Adipocyte (in vitro differentiated cells): ENCODE results near the gene ACYP2.
"Not testable (repeated sequence)": the region's sequence is repeated elsewhere in the genome, so short reads cannot be mapped to it uniquely, and the experiment has no call there.

Source experiments
- DNase-seq: peaks from one replicate; pipeline ENCODE4 v3.0.0-alpha.2; 2015; ENCODE audit warnings: low read depth
- H3K27me3 ChIP-seq: replicated peaks from 2 replicates; pipeline ENCODE4 v1.7.0; 2013; ENCODE audit warnings: mild to moderate bottlenecking, low read length, moderate library complexity; ENCODE audit not compliant: control insufficient read depth, insufficient read depth
- H3K36me3 ChIP-seq: 2 replicates; pipeline ENCODE4 v1.7.0; 2013; ENCODE audit warnings: low read length, mild to moderate bottlenecking, moderate library complexity; ENCODE audit not compliant: control insufficient read depth, insufficient read depth, severe bottlenecking
- H3K4me1 ChIP-seq: 2 replicates; pipeline ENCODE4 v1.7.0; 2013; ENCODE audit warnings: mild to moderate bottlenecking, low read length, moderate library complexity; ENCODE audit not compliant: control insufficient read depth, insufficient read depth
- H3K4me3 ChIP-seq: 2 replicates; pipeline ENCODE4 v1.7.0; 2013; ENCODE audit warnings: mild to moderate bottlenecking, low read length, moderate library complexity
- H3K9ac ChIP-seq: 2 replicates; pipeline ENCODE4 v1.7.0; 2013; ENCODE audit warnings: mild to moderate bottlenecking, low read length, moderate library complexity
- H3K9me3 ChIP-seq: 2 replicates; pipeline ENCODE4 v1.7.0; 2013; ENCODE audit warnings: mild to moderate bottlenecking, low read length, moderate library complexity; ENCODE audit not compliant: control insufficient read depth

The ACYP2 gene

GRCh38 chr2:54310961-54311360 lies 195.5 kb downstream of the ACYP2 start:
- no peak for DNase-seq
- Histone ChIP-seq H3K36me3 (no peaks in the 10 kb centered on the region), H3K9me3 (peaks cover 4% of the 10 kb centered on the region), H3K27me3 (no peaks in the 10 kb centered on the region), H3K4me3 (no peak overlapping the region), H3K9ac (no peak overlapping the region), H3K4me1 (peaks cover 8% of the 10 kb centered on the region)

- no peak for DNase-seq
- Histone ChIP-seq H3K9me3 (peaks cover 11% of the 10 kb centered on the region), H3K36me3 (no peaks in the 10 kb centered on the region), H3K4me3 (no peak overlapping the region), H3K4me1 (peaks cover 8% of the 10 kb centered on the region), H3K27me3 (no peaks in the 10 kb centered on the region), H3K9ac (no peak overlapping the region)
Measured at GRCh38 chr2:54313147-54313546, 197.7 kb downstream of the ACYP2 start.

GRCh38 chr2:54317973-54318372 lies 202.6 kb downstream of the ACYP2 start:
- DNase-seq, result no peak

GRCh38 chr2:54318821-54319220 lies 203.4 kb downstream of the ACYP2 start:
- Histone ChIP-seq H3K36me3 (no peaks in the 10 kb centered on the region), H3K4me1 (peaks cover 7% of the 10 kb centered on the region), H3K4me3 (no peak overlapping the region), H3K9me3 (peaks cover 11% of the 10 kb centered on the region), H3K27me3 (no peaks in the 10 kb centered on the region), H3K9ac (no peak overlapping the region)
- no peak for DNase-seq

More at GRCh38 chr2:54317973-54318372, 202.6 kb downstream of the ACYP2 start:
- H3K4me3 ChIP-seq, result no peak overlapping the region
- H3K4me1 ChIP-seq, result peaks cover 7% of the 10 kb centered on the region
- H3K9ac ChIP-seq, result no peak overlapping the region
- peaks cover 11% of the 10 kb centered on the region for H3K9me3 ChIP-seq
- H3K36me3 ChIP-seq, result no peaks in the 10 kb centered on the region
- no peaks in the 10 kb centered on the region for H3K27me3 ChIP-seq

- Histone ChIP-seq H3K4me1 (peaks cover 7% of the 10 kb centered on the region), H3K27me3 (no peaks in the 10 kb centered on the region), H3K36me3 (no peaks in the 10 kb centered on the region), H3K9ac (no peak overlapping the region), H3K4me3 (no peak overlapping the region), H3K9me3 (peaks cover 15% of the 10 kb centered on the region)
- no peak for DNase-seq
Measured at GRCh38 chr2:54321047-54321446, 205.6 kb downstream of the ACYP2 start.

GRCh38 chr2:54324517-54324916 lies 209.1 kb downstream of the ACYP2 start:
- peaks cover 11% of the 10 kb centered on the region for H3K4me1 ChIP-seq
- not testable (repeated sequence) for H3K9ac ChIP-seq, DNase-seq, H3K4me3 ChIP-seq, H3K36me3 ChIP-seq, H3K27me3 ChIP-seq, H3K9me3 ChIP-seq

- DNase-seq, result no peak
- Histone ChIP-seq H3K4me1 (peaks cover 17% of the 10 kb centered on the region), H3K9me3 (peaks cover 8% of the 10 kb centered on the region), H3K4me3 (no peak overlapping the region), H3K27me3 (no peaks in the 10 kb centered on the region), H3K9ac (no peak overlapping the region), H3K36me3 (no peaks in the 10 kb centered on the region)
Measured at GRCh38 chr2:54325148-54325547, 209.7 kb downstream of the ACYP2 start.

- peaks cover 8% of the 10 kb centered on the region for H3K9me3 ChIP-seq
- no peaks in the 10 kb centered on the region for H3K36me3 ChIP-seq
- no peaks in the 10 kb centered on the region for H3K27me3 ChIP-seq
- peaks cover 16% of the 10 kb centered on the region for H3K4me1 ChIP-seq
- peak overlapping the region; percentile 87 for H3K4me3 ChIP-seq
- peak overlapping the region; percentile 90 for H3K9ac ChIP-seq
- DNase-seq, result no peak
Measured at GRCh38 chr2:54329482-54330161, 214.2 kb downstream of the ACYP2 start.

- peak; percentile 99 for DNase-seq
- Histone ChIP-seq H3K4me3 (peak overlapping the region; percentile 87), H3K4me1 (peaks cover 17% of the 10 kb centered on the region), H3K9ac (peak overlapping the region; percentile 90), H3K27me3 (no peaks in the 10 kb centered on the region), H3K36me3 (no peaks in the 10 kb centered on the region), H3K9me3 (peaks cover 1% of the 10 kb centered on the region)
Measured at GRCh38 chr2:54330162-54330925, 214.9 kb downstream of the ACYP2 start.

- Histone ChIP-seq H3K4me1 (peaks cover 25% of the 10 kb centered on the region), H3K4me3 (peak overlapping the region; percentile 87), H3K9me3 (no peaks in the 10 kb centered on the region), H3K27me3 (no peaks in the 10 kb centered on the region), H3K9ac (peak overlapping the region; percentile 90), H3K36me3 (no peaks in the 10 kb centered on the region)
- no peak for DNase-seq
Measured at GRCh38 chr2:54330926-54331835, 215.8 kb downstream of the ACYP2 start.

GRCh38 chr2:54332386-54332785 lies 217.0 kb downstream of the ACYP2 start:
- H3K4me1 ChIP-seq, result peaks cover 36% of the 10 kb centered on the region
- DNase-seq, result no peak
- H3K4me3 ChIP-seq, result no peak overlapping the region
- H3K36me3 ChIP-seq, result no peaks in the 10 kb centered on the region
- H3K27me3 ChIP-seq, result no peaks in the 10 kb centered on the region
- no peak overlapping the region for H3K9ac ChIP-seq
- H3K9me3 ChIP-seq, result no peaks in the 10 kb centered on the region
